SK-N-SH treated with all-trans-retinoic acid at 6 μM for 48 hours (cell line): ENCODE data around the gene PBX4.

Source experiments
- ARNTL ChIP-seq: fragments of 450-650 bp; formaldehyde crosslinking; IDR thresholded peaks from 2 replicates; pipeline ENCODE4 v1.5.0; 2020; ENCODE audit warnings: low read depth, mild to moderate bottlenecking, moderate library complexity, borderline replicate concordance
- CREB5 ChIP-seq: fragments of 250-450 bp; sonication (Bioruptor Pico); IDR thresholded peaks from 2 replicates; pipeline ENCODE4 v1.5.1; 2020; ENCODE audit warnings: low read depth, mild to moderate bottlenecking, moderate library complexity
- CSDC2 ChIP-seq: fragments of 250-450 bp; sonication (Bioruptor Pico); IDR thresholded peaks from 2 replicates; pipeline ENCODE4 v1.5.0; 2020; ENCODE audit warnings: mild to moderate bottlenecking, moderate library complexity
- CSRNP3 ChIP-seq: fragments of 250-450 bp; sonication (Bioruptor Pico); IDR thresholded peaks from 2 replicates; pipeline ENCODE4 v1.5.1; 2021; ENCODE audit warnings: mild to moderate bottlenecking, moderate library complexity
- ESRRG ChIP-seq: fragments of 250-450 bp; sonication (Bioruptor Pico); IDR thresholded peaks from 2 replicates; pipeline ENCODE4 v1.6.1; 2021; ENCODE audit warnings: mild to moderate bottlenecking
- GLIS3 ChIP-seq: fragments of 250-450 bp; sonication (Bioruptor Pico); IDR thresholded peaks from 2 replicates; pipeline ENCODE4 v1.5.0; 2020; ENCODE audit warnings: mild to moderate bottlenecking, moderate library complexity
- ISL1 ChIP-seq: fragments of 250-450 bp; sonication (Bioruptor Pico); IDR thresholded peaks from 2 replicates; pipeline ENCODE4 v2.1.2; 2022; ENCODE audit warnings: mild to moderate bottlenecking, moderate library complexity
- OSR1 ChIP-seq: fragments of 250-450 bp; sonication (Bioruptor Pico); IDR thresholded peaks from 2 replicates; pipeline ENCODE4 v1.8.0; 2022; ENCODE audit warnings: moderate library complexity, mild to moderate bottlenecking, inconsistent platforms
- PATZ1 ChIP-seq: fragments of 250-450 bp; sonication (Bioruptor Pico); IDR thresholded peaks from 2 replicates; pipeline ENCODE4 v1.8.0; 2020; ENCODE audit warnings: mild to moderate bottlenecking, moderate library complexity, borderline replicate concordance
- RARB ChIP-seq: fragments of 250-450 bp; sonication (Bioruptor Pico); IDR thresholded peaks from 2 replicates; pipeline ENCODE4 v1.8.0; 2021; ENCODE audit warnings: mild to moderate bottlenecking, moderate library complexity
- SNAI2 ChIP-seq: fragments of 250-450 bp; sonication (Bioruptor Pico); IDR thresholded peaks from 2 replicates; pipeline ENCODE4 v1.5.0; 2020; ENCODE audit warnings: mild to moderate bottlenecking, moderate library complexity
- TOX ChIP-seq: fragments of 250-450 bp; sonication (Bioruptor Pico); IDR thresholded peaks from 2 replicates; pipeline ENCODE4 v1.8.0; 2021; ENCODE audit warnings: mild to moderate bottlenecking, moderate library complexity, borderline replicate concordance
- ZC3H10 ChIP-seq: fragments of 250-450 bp; sonication (Bioruptor Pico); IDR thresholded peaks from 2 replicates; pipeline ENCODE4 v1.5.1; 2021; ENCODE audit warnings: mild to moderate bottlenecking, moderate library complexity
- ZFP3 ChIP-seq: fragments of 250-450 bp; sonication (Bioruptor Pico); IDR thresholded peaks from 2 replicates; pipeline ENCODE4 v1.5.0; 2020; ENCODE audit warnings: mild to moderate bottlenecking, moderate library complexity

- no peak for TF ChIP-seq CSDC2 (CRISPR knock-in tag)
- TF ChIP-seq CSRNP3: no peak
- no peak for TF ChIP-seq SNAI2
- TF ChIP-seq ESRRG: no peak
- no peak for TF ChIP-seq ZC3H10 (CRISPR knock-in tag)
- no peak for TF ChIP-seq OSR1
- no peak for TF ChIP-seq ISL1 (CRISPR knock-in tag)
- no peak for TF ChIP-seq GLIS3 (CRISPR knock-in tag)
- no peak for TF ChIP-seq RARB (CRISPR knock-in tag)
- no peak for TF ChIP-seq PATZ1
- TF ChIP-seq ARNTL (CRISPR knock-in tag): no peak
- no peak for TF ChIP-seq TOX (CRISPR knock-in tag)
- no peak for TF ChIP-seq CREB5
- TF ChIP-seq ZFP3 (CRISPR knock-in tag): no peak
Observed at GRCh38 chr19:19637523-19638251, 19.2 kb upstream of the PBX4 start.
